ENCODE data around the gene RCE1. TPM values are rescaled to one million over a fixed set of nuclear protein-coding genes. Genes with fewer than 3 reads are reported as not detected.

RCE1 gene
- polyA plus RNA-seq, 5 donors: 15.7 to 27.5 (median 21.4) TPM

- DNase-seq: no peak
These were observed 695 bp downstream of the RCE1 start for GRCh38 chr11:66843776-66844495.

- no peak for DNase-seq
These were observed 1.4 kb downstream of the RCE1 start for GRCh38 chr11:66844496-66845142.

DNA sequence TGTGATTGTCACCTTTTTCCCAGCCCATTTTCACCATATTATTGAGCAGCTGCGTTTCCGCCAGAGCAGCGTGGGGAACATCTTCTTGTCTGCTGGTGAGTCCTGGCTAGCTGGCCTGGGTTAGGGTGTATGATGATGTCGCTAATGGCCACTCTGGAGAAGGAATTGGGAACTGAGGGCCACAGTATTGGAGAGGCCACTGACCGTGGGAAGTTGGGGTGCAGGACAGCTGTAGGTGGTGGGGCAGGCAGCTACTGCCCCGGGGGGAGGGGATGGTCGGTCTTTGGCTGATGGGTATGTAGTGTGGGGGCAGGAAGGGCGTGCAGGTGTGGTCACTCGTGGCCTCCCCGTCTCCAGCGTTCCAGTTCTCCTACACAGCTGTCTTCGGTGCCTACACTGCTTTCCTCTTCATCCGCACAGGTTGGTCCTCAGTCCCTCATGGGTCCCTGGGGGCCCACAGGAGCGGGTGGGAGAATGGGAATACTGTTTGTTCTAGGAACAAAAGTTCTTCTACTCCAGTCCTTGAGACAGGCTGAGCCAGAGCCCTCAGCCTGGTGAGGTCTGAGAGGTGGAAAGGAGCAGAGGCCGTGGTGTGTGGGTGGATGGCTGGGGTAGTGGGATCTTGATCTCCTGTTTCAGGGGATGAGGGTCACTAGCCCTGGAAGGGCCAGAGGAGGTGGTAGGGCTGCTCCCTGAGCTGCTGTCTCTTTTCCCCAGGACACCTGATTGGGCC lies 2.1 kb downstream of the RCE1 start:
- no peak for DNase-seq

GRCh38 chr11:66845876-66846212 lies 2.6 kb downstream of the RCE1 start:
- DNase-seq: no peak

GRCh38 chr11:66846671-66847091 lies 3.4 kb downstream of the RCE1 start:
- DNase-seq: no peak

DNA sequence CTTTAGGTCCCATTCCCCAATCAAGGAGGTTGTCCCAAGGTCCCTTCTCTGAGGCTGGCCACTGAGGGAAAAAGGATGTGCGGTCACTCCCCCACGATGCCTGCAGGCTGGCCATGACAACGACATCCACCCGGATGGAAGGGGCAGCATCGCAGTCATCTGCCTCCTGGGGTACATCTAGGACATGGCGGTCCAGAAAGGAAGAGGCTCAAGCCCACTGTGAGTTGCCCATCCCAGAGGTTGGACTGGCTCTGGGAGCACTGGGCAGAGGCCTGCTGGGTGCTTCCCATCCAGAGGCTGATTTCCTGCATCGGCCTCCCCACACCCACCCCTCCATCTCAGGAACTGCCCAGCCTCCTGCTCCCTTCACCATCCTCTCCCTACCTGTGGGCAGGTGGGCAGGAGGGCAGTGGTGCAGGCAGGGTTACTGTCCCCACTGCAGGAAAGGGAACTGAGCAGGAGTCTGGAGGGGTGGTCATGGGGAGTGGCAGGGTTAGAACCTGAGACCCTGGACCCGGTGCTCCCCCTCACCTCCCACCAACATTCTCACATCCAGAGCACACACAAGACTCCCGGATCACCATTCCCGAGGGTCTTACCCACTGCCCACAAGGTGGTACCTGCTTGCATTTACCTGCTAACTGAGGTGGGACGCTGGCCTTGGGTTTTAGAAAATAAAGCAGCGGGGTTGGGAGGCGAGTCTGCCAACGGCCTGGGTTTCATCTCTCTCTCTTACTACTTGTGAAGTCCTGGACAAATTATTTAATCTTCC lies 4.4 kb downstream of the RCE1 start:
- no peak for DNase-seq

- no peak for DNase-seq
These were observed 5.6 kb downstream of the RCE1 start for GRCh38 chr11:66848671-66849500.

DNA sequence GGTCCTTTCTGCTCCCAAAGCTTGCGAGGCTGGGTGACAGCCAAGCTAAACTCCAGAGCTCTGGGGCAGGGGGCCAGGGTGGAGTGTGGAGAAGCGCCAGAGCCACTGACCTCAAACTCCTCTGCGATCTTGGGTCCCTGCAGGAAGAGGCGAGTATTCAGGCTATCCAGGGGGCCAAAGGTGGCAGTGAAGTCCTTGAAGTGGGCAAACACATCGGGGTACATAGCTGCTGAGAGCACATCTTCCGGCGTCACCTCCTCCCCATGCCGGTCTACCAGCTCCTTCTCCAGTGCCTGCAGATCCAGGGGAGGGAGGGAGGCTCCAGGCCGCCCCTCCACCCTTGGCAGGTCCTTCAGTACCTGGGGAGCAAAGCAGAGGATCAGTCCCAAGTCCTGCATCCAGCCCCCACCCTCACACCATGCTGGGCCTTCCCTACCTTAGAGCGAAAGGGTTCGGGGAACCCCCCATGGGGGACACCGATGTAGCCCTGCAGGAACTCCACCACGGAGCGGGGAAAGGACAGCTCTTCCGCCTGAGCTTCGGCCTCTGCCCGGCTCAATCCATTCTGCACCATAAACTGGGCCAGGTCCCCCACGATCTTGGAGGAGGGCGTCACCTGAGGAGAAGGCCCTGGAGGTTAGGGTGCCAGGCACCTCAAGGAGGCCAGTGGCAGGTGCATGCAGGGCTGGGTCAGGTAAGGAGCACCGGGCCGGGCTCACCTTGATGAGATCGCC lies 6.4 kb downstream of the RCE1 start:
- no peak for DNase-seq

DNA sequence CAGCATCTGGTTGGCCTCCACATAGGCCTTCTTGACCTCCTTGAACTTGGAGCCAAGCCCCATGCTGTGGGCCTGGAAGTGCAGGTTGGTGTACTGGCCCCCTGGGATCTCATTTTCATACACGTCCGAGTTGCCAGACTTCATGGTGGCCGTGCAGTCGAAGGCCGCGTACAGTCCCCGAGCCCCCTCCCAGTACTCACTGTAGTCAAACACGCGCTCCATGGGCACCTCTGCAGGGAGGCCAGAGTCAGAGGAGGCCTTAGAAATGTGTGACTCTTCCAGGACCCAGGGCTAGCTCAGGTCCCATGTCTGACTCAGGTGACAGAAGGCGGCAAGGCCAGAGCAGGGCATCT lies 7.0 kb downstream of the RCE1 start:
- DNase-seq: no peak

DNA sequence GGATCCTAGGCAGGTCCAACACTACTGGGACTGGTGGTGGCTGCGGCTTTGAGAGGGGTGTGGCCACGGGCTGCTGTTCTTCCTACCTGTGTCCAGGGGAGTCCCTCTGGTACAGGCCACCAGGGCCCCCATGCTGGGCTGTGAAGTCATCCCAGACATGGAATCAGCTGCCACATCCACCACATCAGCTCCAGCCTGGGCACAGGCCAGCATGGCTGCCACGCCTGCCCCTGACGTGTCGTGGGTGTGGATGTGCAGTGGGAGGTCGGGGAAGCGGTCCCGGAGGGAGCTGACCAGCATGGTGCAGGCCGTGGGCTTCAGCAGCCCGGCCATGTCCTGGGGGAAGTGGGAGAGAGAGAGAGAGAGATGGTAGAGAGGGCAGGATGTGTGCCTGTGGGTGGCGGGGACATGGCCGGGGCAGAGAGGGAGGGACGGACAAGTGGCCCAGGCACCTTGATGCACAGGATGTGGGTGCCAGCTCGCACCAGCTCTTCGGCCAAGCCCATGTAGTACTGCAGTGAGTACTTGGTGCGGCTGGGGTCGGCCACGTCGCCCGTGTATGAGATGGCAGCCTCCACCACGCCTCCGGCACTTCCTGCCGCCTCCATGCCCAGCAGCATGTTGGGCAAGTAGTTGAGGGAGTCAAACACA lies 7.5 kb downstream of the RCE1 start:
- DNase-seq: no peak

- DNase-seq: no peak
These were observed 8.0 kb downstream of the RCE1 start for GRCh38 chr11:66851239-66851596.

- DNase-seq: no peak
These were observed 8.6 kb downstream of the RCE1 start for GRCh38 chr11:66851698-66852465.

DNA sequence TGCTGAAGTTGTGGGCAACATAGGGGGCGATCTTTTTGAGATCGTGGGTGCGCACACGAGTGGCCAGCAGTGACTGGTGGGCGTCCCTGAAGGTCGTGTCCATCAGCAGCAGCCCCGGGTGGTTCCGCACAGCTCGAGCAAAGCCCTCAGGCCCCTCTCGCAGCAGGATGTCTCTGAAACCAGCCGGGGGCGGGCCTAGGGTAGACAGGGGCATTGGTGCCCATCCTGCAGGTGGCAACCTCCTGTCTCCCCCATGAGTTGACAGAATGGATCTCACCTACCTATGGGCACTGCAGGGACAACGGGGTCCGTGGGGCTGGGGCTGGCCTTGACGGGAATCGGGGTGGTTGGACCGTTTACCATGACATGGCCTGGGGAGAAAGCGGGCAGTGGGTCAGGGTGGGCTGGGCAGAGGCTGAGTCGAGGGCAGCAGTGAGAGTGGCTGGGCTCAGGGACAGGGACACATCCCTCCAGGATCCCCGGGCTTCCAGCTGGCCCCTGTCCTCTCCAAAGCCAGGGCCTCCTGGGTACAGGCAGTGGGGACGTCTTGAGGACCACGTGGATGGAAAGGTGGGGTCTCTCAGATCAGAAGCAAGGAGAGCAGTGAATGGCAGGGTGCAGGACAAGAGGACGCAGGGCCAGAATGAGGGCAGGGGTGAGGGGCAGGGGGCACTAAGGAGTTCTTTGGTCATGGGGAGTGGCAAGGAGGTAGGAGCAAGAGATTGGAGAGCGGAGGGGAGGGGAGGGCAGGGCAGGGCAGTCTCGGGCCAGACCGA lies 9.4 kb downstream of the RCE1 start:
- no peak for DNase-seq

GRCh38 chr11:66853242-66854229 lies 10.3 kb downstream of the RCE1 start:
- no peak for DNase-seq

DNA sequence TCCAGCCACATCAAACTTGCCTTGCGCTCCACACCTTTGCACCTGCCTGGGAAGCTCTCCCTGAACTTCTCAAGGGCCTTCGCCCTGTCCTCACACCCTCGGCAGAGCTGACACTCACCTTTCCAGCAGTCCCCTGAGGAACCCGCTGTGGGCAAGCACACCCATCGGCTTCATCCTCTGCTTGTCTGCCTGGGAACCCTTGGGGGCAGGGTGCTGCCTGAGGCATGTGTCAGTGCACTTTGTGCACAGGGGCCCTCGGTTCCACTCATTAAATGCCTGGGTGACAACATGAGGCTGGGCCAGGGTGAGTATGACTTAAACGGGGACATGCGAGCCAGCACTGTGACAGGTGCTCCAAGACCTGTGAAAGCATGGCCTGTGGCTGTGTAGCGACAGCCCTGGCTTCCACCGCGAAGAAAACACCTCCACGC lies 11.0 kb downstream of the RCE1 start:
- no peak for DNase-seq

DNA sequence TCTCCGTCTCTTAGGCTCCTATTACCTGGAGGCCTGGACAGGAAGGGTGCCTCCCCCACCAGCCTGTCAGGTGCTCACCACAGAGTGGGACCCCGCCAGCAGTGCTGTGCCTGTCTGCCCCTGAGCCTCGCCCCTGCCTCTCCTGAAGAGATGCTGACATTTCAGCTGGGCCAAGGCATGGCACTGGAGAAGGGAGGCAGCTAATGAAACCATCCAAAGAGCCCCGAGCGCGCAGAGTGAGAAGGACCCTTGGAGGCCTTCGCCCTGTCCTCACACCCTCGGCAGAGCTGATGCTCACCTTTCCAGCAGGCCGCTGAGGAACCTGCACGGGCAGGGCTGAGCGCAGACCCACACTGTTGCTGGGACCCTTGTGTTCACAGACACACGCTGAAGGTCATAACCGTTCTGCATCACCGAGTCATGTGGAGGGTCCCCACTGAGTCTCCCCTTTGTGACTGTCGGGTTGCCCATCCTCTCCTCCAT lies 11.5 kb downstream of the RCE1 start:
- no peak for DNase-seq

All from right lung (tissue), 5 donors.